GM18870 (cell line): Measurements from ENCODE around the gene PLCD1.
"Not testable (repeated sequence)": the region's sequence is repeated elsewhere in the genome, so short reads cannot be mapped to it uniquely, and the experiment has no call there.

ENCODE experiments used
- ATAC-seq: cut with Tn5 transposase; IDR thresholded peaks from one replicate; pipeline ENCODE4 v1.9.1; 2021; ENCODE audit warnings: moderate library complexity; ENCODE audit not compliant: unreplicated experiment

Gene PLCD1

DNA sequence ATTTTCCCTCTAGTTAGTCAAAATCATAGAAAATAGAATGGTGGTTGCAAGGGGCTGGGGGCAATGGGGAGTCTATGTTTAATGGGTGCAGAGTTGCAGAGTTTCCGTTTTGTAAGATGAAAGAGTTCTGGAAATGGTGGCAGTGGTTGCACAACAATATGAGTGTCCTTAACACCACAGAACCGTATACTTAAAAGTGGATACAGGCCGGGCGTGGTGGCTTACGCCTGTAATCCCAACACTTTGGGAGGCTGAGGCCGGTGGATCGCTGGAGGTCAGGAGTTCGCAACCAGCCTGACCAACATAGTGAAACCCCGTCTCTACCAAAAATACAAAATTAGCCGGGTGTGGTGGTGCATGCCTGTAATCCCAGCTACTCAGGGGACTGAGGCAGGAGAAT, 41.1 kb downstream of the PLCD1 start:
- not testable (repeated sequence) for ATAC-seq

DNA sequence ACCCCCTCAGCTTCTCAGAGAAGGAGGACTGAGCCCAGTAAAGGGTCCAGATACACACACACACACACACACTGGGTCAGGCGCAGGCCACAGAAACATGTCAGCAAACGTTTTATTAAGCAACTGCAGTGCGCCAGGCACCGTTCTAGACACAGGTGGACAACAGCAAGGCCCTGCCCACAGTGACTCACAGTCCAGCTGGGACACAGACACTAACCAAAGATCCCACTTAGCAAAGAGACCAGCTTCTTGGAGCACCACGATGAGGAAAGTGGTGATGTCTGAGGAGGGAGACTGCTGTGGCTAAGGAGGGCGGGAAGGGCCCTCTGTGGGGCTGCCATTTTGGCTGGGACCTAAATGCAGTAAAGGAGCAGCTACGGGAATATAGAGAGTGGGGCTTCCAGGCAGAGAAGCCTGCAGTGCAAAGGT, 41.7 kb downstream of the PLCD1 start:
- ATAC-seq, result no peak

- ATAC-seq, result no peak
These were observed 42.1 kb downstream of the PLCD1 start for GRCh38 chr3:37987315-37987697.

DNA sequence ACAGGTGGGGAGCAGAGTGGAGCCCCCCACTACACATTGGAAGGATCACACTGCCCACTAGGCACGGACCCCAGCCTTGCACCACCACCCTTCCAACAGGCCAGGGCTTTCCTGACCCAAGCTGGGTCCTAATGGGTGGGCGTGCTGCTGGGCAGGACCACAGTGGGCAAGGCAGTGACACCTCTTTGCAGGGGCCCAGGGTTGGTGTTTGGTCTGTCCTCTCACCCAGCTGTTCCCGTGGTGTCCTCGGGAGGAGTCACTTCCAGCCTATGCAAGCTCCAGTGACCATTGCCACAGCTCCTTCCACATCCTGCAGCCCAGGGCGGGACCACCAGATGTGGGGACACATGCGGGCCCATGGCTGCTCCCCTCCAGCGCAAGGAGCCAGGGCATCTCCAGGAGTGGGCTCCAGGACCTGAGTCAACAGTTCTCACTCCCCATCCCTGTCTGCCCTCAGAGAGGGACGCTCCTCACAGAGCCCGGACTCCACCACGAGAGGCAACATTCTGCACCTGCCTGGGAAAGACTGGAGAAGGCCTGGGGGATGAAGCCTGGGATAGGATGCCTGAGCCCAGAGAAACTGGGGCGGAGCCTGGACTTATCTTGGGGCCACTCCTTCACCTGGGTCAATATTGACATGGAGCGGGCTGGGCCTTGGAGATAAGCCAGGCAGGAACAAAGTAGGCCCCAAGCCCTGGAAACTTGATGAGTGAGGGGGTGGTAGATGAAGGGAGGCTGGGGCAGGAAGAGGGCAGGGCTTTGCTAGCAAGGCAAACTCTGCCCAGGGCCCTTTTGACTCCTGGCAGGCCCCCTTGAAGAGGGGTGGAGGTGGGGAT, 42.7 kb downstream of the PLCD1 start:
- no peak for ATAC-seq

GRCh38 chr3:37985637-37986320, 43.7 kb downstream of the PLCD1 start:
- no peak for ATAC-seq

- no peak for ATAC-seq
These were observed 44.8 kb downstream of the PLCD1 start for GRCh38 chr3:37984596-37984995.

DNA sequence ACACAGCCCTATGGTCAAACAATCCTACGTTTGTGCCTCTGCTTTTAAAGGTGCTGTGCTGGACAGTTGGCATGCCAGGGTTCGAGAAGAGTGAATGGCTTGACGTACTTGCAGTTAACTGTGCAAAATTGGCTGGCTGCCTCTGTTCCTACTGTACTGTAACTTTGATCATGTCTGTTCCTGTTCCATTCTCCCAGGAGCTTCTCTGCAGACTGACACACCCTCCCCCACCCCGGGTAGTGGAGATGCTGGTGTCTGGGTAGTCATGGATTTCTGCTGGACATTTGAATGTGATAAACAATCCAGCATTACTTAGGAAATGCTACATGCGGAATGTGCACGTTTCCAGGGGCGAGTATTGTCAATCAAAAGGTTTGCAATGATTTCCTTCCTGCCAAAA, 45.4 kb downstream of the PLCD1 start:
- no peak for ATAC-seq

DNA sequence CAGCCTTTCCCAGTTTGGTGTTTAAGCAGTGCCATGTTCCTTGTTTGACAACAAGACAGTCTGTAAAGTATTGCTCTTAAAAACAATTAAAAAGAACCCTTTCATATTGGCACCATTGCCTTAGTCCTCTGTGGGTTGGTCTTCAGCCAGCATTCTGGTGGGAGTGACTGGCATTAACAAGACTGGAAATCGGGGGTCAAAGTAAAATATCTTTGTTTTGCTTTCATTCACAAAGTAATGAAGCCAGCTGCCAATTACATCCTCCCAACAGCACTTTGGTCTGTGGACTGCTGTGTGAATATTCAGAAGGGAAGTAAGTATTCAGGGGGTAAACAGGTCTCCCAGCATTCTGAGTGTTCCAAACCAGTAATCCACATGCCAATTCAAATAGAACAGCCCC, 47.1 kb downstream of the PLCD1 start:
- ATAC-seq, result no peak

- ATAC-seq, result no peak
These were observed 48.1 kb downstream of the PLCD1 start for GRCh38 chr3:37981348-37981664.

DNA sequence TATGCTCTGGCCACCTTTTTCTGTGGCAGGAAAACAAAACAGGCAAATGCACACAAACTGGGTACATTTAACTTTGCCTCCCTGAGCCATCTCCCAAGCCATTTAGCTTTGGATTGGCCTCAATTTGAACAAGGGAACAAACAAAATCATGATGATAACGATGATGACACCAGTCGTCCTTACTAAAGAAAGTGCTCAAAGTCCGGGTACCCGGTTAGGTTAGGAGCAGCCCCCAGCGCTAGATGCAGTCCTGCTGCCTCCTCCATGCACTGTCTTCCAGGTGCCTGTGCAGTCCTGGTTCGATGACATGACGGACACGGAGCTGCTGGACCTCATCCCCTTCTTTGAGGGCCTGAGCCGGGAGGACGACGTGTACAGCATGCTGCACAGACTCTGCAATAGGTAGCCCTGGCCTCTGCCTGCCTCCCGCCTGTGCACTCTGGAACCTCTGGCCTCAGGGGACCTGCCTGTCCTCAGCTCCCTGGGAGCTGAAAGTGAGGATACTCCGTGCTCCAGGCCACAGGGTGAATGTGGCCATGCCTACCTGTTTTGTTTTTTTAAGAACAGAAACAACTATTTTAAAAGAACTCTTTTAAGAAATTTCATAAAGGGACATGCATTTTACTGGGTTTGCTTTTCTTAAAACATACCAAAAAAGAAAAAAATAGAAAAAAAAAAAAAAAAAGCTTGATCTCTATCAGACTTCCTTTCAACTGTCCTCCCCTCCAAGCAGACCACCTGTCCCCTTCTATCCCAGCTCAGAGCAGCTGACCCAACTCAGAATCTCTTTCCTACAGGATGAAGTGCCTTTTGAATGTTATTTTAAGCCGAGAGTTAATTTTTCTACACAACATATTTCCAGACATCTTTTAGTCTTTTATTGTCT, 48.7 kb downstream of the PLCD1 start:
- ATAC-seq, result no peak

DNA sequence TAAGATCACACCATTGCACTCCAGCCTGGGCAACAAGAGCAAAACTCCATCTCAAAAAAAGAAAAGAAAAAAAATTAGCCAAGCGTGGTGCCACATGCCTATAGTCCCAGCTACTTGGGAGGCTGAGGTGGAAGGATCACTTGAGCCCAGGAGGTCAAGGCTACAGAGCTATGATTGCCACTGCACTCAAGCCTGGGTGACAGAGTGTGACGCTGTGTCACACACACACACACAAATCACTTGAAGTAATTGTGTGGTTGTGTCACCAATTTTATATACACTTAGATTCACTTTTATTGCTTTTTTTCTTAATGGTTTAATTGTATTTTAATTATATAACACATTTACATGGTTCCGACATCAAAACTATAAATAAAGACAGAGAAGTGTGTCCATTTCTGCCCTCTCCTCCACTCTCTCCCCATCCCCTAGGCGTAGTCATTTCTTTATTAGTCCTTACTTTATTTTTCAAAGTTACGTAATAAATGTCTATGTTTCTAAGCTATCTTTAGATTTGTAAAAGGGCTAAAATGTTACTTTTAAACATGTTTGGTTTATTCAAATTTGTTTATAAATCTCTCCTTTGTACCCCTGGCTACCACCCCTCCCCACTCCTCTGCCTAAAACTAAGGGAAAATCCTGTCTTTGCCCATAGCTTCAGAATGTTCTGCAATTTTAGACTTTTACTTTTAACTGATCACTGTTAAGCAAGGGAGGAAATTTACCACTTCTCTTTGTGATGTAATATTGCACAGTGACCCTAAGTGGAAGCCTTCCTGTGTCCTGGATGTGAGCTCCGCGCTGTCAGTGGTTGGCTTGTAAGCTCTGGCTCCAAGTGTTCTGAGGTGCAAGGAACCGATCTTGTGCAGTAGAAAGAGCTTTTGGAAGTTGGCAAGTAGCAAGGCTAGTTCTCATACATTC, 49.6 kb downstream of the PLCD1 start:
- ATAC-seq, result no peak

GRCh38 chr3:37974121-37975083, 55.0 kb downstream of the PLCD1 start:
- peak; percentile 63 for ATAC-seq

GRCh38 chr3:37973246-37974054, 56.0 kb downstream of the PLCD1 start:
- ATAC-seq, result no peak

GRCh38 chr3:37972056-37972455, 57.4 kb downstream of the PLCD1 start:
- not testable (repeated sequence) for ATAC-seq

GRCh38 chr3:37971467-37971866, 58.0 kb downstream of the PLCD1 start:
- ATAC-seq, result no peak

DNA sequence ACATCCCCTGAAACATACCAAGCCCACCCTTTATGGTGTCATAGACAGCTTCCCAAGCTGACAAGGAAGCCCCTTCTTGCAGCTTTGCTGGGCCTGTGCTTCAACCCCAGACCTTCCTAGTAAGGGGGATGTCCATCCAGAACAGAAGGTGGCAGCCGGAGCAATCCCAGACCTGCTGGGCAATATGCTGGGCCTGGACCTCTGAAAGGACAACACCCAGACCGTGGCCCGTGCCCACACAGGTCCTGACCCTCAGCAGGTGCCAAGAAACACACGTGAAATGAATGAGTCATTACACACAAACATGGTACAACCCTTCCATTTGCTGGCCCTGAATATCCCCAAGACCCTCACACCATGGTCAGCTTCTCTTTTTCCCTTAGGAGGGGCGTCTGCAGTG, 58.6 kb downstream of the PLCD1 start:
- ATAC-seq, result no peak

GRCh38 chr3:37969596-37970100, 59.8 kb downstream of the PLCD1 start:
- ATAC-seq, result no peak
